Hepatocyte (in vitro differentiated cells): ENCODE results near the gene AOPEP.

Experiments
- CTCF ChIP-seq: fragments of 200-600 bp; sonication (generic); IDR thresholded peaks from 2 replicates; pipeline ENCODE4 v1.5.1; 2016; ENCODE audit warnings: antibody characterized with exemption, mild to moderate bottlenecking; ENCODE audit not compliant: poor library complexity
- EZH2 ChIP-seq: fragments of 200-600 bp; sonication (generic); IDR thresholded peaks from 2 replicates; pipeline ENCODE4 v1.6.1; 2016; ENCODE audit warnings: antibody characterized with exemption, mild to moderate bottlenecking, borderline replicate concordance
- EZH2phosphoT487 ChIP-seq: fragments of 200-600 bp; sonication (generic); IDR thresholded peaks from one replicate; pipeline ENCODE4 v1.6.1; 2018; ENCODE audit warnings: antibody characterized with exemption, mild to moderate bottlenecking, low read depth, moderate library complexity; ENCODE audit not compliant: unreplicated experiment, severe bottlenecking

GRCh38 chr9:95017661-95018060 is 291.2 kb downstream of the AOPEP start:
- TF ChIP-seq CTCF: no peak
- no peak for TF ChIP-seq EZH2
- TF ChIP-seq EZH2phosphoT487: no peak
